Measurements from ENCODE around the gene CENPN.

GRCh38 chr16:81067166-81067565 lies 60.2 kb downstream of the CENPN start:
- no peak for TF ChIP-seq EZH2 (IDR thresholded peaks at IDR 0.05; ENCODE audit: low read depth)
- TF ChIP-seq, protein P1, sequence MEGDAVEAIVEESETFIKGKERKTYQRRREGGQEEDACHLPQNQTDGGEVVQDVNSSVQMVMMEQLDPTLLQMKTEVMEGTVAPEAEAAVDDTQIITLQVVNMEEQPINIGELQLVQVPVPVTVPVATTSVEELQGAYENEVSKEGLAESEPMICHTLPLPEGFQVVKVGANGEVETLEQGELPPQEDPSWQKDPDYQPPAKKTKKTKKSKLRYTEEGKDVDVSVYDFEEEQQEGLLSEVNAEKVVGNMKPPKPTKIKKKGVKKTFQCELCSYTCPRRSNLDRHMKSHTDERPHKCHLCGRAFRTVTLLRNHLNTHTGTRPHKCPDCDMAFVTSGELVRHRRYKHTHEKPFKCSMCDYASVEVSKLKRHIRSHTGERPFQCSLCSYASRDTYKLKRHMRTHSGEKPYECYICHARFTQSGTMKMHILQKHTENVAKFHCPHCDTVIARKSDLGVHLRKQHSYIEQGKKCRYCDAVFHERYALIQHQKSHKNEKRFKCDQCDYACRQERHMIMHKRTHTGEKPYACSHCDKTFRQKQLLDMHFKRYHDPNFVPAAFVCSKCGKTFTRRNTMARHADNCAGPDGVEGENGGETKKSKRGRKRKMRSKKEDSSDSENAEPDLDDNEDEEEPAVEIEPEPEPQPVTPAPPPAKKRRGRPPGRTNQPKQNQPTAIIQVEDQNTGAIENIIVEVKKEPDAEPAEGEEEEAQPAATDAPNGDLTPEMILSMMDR (conservative IDR thresholded peaks at IDR 0.05): no peak

All from PC-9 (cell line).